ENCODE data around the gene HARBI1. TPM values are rescaled to one million over a fixed set of nuclear protein-coding genes. Genes with fewer than 3 reads are reported as not detected.

Gene HARBI1
- total RNA-seq, 4 donors from 2014 or later = 1.4 to 4.0 (median 2.7) TPM

- no peak for ATAC-seq (ENCODE audit: low FRiP score)
- TF ChIP-seq CTCF (IDR thresholded peaks at IDR 0.05) = no peak
- DNase-seq (ENCODE audit: low spot score) = no peak
These were observed 26.5 kb upstream of the HARBI1 start for GRCh38 chr11:46643531-46643930.

GRCh38 chr11:46642627-46643335, 25.8 kb upstream of the HARBI1 start:
- DNase-seq (ENCODE audit: low spot score) = no peak
- no peak for TF ChIP-seq CTCF (IDR thresholded peaks at IDR 0.05)
- no peak for ATAC-seq (ENCODE audit: low FRiP score)

DNA sequence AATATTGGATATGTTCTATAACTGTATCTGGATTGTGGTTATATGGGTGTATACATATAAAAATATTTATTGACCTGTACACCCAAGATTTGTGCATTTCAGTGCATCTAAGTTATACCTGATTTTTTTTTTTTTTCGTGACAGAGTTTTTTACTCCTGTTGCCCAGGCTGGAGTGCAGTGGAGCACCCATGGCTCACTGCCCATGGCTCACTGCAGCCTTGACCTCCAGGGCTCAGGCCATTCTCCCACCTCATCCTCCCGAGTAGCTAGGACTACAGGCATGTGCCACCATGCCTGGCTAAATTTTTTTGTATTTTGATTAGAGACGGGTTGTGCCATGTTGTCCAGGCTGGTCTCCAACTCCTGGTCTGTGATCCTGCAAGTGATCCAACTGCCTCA, 24.6 kb upstream of the HARBI1 start:
- no peak for TF ChIP-seq CTCF (IDR thresholded peaks at IDR 0.05)
- ATAC-seq (ENCODE audit: low FRiP score) (no peak), DNase-seq (ENCODE audit: low spot score) (no peak)

DNA sequence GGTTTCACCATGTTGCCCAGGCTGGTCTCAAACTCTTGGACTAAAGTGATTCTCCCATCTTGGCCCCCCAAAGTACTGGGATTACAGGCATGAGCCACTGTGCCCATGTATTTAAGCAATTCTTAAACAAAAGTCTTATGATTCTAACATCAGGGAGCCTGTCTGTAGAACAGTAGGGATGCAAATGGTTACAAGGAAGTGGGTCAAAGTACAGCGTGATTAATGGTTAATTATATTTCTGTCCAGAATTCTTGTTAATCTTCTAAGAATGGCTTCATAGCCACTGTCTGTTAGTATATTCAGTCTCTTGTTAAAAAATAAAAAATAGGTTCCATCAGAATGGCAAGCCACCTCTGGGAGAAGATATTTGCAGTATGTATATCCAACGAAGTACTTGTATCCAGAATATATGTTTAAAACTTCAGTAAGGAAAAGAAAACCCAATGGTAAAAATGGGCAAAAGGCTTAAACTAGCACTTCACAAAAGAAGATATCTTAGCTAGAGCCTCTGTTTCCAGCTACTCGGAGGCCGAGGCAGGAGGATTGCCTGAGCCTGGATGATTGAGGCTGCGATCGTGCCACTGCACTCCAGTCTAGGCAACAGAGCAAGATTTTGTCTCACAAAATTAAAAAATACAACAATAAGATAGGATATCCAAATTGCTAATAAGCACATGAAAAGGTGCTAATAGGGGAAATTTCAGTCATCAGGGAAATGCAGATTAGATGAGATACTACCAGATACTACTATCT, 23.2 kb upstream of the HARBI1 start:
- ATAC-seq (ENCODE audit: low FRiP score) (no peak), DNase-seq (ENCODE audit: low spot score) (no peak)
- no peak for TF ChIP-seq CTCF (IDR thresholded peaks at IDR 0.05)

DNA sequence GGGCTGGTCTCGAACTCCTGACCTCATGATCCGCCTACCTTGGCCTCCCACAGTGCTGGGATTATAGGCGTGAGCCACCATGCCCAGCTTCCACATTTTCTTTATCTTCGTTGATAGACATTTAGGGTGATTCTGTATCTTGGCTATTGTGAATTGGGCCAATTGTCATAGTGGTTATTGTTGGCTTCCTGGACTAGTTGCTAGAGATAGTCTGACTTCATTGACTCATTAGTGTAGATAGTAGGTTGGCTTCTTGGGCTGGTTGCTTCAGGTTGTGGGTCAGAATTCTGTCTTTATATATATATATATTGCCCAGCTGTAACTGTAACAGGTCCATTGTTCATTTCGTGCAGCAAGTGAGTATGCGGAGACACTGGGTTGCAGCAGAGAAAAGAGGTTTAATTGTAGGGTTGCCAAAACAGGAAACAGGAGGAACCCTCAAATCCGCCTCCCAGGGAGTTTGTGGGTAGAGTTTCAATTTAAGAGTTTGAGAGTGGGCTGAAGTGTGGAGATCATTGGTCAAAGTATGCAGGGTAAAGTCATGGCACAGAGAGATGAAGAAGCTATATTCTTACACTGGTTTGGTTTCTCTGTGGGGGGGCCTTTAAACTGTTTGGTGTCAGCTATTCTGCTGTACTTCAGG, 22.3 kb upstream of the HARBI1 start:
- ATAC-seq (ENCODE audit: low FRiP score) = no peak
- no peak for DNase-seq (ENCODE audit: low spot score)
- no peak for TF ChIP-seq CTCF (IDR thresholded peaks at IDR 0.05)

DNA sequence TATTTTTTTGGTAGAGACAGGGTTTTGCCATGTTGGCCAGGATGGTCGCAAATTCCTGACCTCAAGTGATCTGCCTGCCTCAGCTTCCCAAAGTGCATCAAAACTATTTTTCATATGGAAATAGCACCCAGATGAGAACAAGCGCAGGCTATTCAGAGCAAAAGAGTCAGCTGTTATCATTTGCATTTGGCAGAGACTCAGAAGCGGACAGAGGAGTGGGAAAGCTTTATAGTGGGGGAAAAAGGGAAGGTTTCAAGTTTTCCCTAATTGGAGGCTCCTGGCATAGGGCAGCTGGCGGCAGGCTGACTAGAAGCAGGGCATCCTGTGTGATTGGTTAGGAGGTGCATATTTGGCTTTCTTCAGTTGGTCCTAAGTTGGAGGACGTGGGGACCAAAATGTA, 20.5 kb upstream of the HARBI1 start:
- no peak for ATAC-seq (ENCODE audit: low FRiP score)
- DNase-seq (ENCODE audit: low spot score) = no peak
- TF ChIP-seq CTCF (IDR thresholded peaks at IDR 0.05) = no peak
